Tibial nerve (tissue), 4 donors: ENCODE measurements around the gene SLC12A8. TPM values are rescaled to one million over a fixed set of nuclear protein-coding genes. Genes with fewer than 3 reads are reported as not detected.

Experiments
- DNase-seq, 2 donors: peaks; one replicate each; pipeline ENCODE4 v3.0.0-alpha.2; 2019; ENCODE audit warnings: low spot score in 2 of 2
- H3K27ac ChIP-seq, 4 donors: fragments of 200-600 bp; sonication (generic) in 3 of 4; one replicate each; pipeline ENCODE4 v1.5.1; 2017 to 2019; ENCODE audit warnings: mild to moderate bottlenecking in 1 of 4
- H3K27me3 ChIP-seq, 2 donors: fragments of 200-600 bp; sonication (generic) in 1 of 2; one replicate each; pipeline versions ENCODE4 v1.5.1 to v1.6.0; 2017 to 2019
- H3K36me3 ChIP-seq, 3 donors: fragments of 200-600 bp; sonication (generic); one replicate each; pipeline ENCODE4 v1.5.1; 2018 to 2019
- H3K4me1 ChIP-seq, 4 donors: fragments of 200-600 bp; sonication (generic) in 3 of 4; one replicate each; pipeline ENCODE4 v1.5.1; 2017 to 2019
- H3K4me3 ChIP-seq, 4 donors: fragments of 200-600 bp; sonication (generic) in 3 of 4; one replicate each; pipeline ENCODE4 v1.5.1; 2017 to 2019; ENCODE audit warnings: mild to moderate bottlenecking in 1 of 4, moderate library complexity in 1 of 4
- H3K9me3 ChIP-seq, 4 donors: fragments of 200-600 bp; sonication (generic) in 3 of 4; one replicate each; pipeline ENCODE4 v1.5.1; 2017 to 2019
- EP300 ChIP-seq, 2 donors: sonication (generic); formaldehyde crosslinking; IDR thresholded peaks; one replicate each; pipeline ENCODE4 v1.6.1; 2017; ENCODE audit warnings: antibody characterized with exemption in 2 of 2, mild to moderate bottlenecking in 1 of 2
- POLR2A ChIP-seq, 2 donors: fragments of 450-650 bp; IDR thresholded peaks; one replicate each; pipeline ENCODE4 v1.6.1; 2017; ENCODE audit warnings: antibody characterized with exemption in 2 of 2, mild to moderate bottlenecking in 2 of 2, moderate library complexity in 2 of 2
- WGBS, 2 donors: methylation state at CpG; one replicate each; pipeline ENCODE4 v1.1.5; 2018; 5-methylcytosine and 5-hydroxymethylcytosine counted together
- total RNA-seq, 4 donors: library from RNA; depleted of rRNA; stranded (reverse); fragments of >200 nt; gene quantifications; one replicate each; pipeline ENCODE4 v1.1.0, GENCODE V29; 2016
- TF ChIP-seq, protein P1 (sequence below), 5 experiments: fragments of 200-600 bp in 3 of 5; fragments of 450-650 bp in 2 of 5; sonication (generic) in 3 of 5; IDR thresholded peaks; one replicate each; pipeline ENCODE4 v1.5.1; 2016 to 2019; ENCODE audit warnings: antibody characterized with exemption in 5 of 5, mild to moderate bottlenecking in 3 of 5, moderate library complexity in 2 of 5

SLC12A8 gene
- total RNA-seq, 4 donors from 2014 or later: 0.42 to 1.5 (median 0.84) TPM

DNA sequence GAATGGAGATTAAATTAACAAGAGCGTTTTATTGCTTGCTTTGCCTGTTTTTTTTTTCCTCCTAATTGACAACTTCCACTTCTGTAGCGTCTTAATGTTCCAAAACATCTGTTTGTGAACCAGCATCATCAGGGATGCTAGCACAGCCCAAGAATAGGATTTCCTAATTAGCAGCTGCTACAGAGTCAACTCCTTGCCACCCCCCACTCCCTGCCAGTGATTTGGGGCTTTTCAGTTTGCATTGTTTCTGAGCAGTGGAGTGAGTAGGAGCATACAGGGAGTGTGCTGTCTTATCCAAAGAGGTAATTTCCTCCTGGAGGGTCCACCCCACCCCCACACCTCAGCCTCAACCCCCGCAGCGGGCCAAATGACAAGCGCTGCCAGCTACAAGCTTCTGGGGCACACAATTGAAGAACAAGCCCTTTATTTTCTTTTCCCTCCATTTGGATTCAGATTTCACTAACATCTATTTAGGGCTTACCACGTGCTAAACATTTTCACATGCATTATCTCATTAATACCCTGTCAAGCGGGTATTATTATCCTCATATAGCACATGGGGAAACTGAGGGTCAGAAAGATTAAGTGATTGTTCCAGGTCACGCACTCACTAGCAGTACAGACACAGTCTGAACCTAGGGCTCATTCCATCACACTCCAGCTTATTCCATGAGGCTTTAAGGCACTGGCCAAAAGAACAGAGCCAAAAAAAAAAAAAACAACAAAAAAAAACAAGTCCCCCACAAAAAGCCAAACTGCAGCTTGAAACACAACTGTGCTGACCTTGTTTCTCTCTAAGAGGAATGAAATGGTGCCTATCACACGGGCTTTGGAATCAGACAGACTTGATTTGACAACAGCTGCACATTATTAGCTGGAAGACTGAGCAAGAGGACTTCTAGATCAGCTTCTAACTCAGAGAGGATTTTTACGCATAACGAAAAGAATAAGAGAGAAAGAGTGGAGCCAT, 173.1 kb downstream of the SLC12A8 start:
- TF ChIP-seq POLR2A (IDR thresholded peaks at IDR 0.05) (no peak), EP300 (IDR thresholded peaks at IDR 0.05) (no peak)
- TF ChIP-seq, protein P1, sequence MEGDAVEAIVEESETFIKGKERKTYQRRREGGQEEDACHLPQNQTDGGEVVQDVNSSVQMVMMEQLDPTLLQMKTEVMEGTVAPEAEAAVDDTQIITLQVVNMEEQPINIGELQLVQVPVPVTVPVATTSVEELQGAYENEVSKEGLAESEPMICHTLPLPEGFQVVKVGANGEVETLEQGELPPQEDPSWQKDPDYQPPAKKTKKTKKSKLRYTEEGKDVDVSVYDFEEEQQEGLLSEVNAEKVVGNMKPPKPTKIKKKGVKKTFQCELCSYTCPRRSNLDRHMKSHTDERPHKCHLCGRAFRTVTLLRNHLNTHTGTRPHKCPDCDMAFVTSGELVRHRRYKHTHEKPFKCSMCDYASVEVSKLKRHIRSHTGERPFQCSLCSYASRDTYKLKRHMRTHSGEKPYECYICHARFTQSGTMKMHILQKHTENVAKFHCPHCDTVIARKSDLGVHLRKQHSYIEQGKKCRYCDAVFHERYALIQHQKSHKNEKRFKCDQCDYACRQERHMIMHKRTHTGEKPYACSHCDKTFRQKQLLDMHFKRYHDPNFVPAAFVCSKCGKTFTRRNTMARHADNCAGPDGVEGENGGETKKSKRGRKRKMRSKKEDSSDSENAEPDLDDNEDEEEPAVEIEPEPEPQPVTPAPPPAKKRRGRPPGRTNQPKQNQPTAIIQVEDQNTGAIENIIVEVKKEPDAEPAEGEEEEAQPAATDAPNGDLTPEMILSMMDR (IDR thresholded peaks at IDR 0.05): no peak
- H3K4me3 ChIP-seq: no peak overlapping the region
- DNase-seq: no peak
- peaks cover 0 to 6% (median 2%) of the 10 kb centered on the region in 4 donors for H3K9me3 ChIP-seq
- WGBS, 2 donors: 19 to 20% methylated on average over 11 of the region's 11 CpGs
- no peaks in the 10 kb centered on the region for H3K27me3 ChIP-seq
- H3K36me3 ChIP-seq: peaks cover 0 to 4% (median 0%) of the 10 kb centered on the region in 3 donors
- H3K27ac ChIP-seq: peak overlapping the region in 3 of 4 donors; percentile 31 to 76 (median 47)
- H3K4me1 ChIP-seq: peaks cover 0 to 56% (median 12%) of the 10 kb centered on the region in 4 donors

DNA sequence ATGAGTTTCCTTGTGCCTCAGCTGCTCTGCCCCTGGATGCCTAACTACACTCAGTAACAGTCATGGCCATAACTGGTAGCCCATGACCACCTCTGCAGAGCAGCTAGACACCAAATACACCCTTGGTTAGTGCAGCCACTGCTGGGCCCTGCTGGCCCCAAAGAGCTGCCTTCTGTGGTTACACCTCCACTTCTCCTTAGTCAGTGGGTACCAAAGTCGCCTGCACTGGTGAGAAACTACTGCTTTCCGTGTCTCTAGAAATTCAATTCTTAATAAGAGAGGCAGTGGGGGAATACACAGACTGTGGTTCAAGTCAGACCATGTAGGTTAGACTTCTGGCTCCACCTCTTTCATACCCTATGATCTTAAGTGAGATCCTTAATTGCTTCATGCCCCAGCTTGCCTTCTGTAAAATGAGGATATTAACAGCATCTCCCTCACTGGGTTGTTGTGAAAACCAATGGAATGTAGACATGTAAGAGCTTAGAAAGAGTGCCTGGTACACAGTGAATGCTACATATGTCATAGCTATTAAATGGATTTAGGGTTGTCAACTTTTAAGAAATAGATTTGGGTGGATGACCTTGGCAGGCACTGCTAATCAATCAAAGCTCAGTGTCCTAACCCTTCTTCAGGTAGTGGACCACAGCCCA, 174.9 kb downstream of the SLC12A8 start:
- Histone ChIP-seq H3K4me3 (no peak overlapping the region), H3K36me3 (peaks cover 0 to 4% (median 0%) of the 10 kb centered on the region in 3 donors), H3K27me3 (no peaks in the 10 kb centered on the region), H3K27ac (no peak overlapping the region), H3K4me1 (peaks cover 0 to 43% (median 7%) of the 10 kb centered on the region in 4 donors), H3K9me3 (peaks cover 0 to 6% (median 2%) of the 10 kb centered on the region in 4 donors)
- TF ChIP-seq, protein P1 (IDR thresholded peaks at IDR 0.05): no peak
- no peak for DNase-seq
- 77 to 96% methylated on average over 2 of the region's 2 CpGs for WGBS, 2 donors

DNA sequence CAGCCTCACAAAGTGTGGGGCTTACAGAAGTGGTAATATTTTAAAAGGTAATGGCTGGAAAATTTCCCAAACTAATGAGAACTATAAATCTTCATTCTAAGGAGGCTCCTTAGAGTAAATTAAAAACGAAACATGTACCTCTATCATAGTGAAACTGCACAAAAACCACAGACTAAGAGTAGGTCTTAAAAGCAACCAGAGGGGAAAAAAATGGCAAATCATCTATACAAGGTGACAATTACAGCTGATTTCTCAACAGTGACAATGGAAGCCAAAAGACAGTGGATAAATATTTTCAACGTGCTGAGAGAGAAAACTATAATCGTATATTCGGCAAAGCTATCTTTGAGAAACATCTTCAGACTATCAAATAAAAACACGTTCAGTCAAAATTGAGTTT, 177.3 kb downstream of the SLC12A8 start:
- WGBS, 2 donors: 89 to 95% methylated on average over 5 of the region's 5 CpGs
- no peak overlapping the region for H3K27ac ChIP-seq
- DNase-seq: no peak
- no peaks in the 10 kb centered on the region for H3K27me3 ChIP-seq
- H3K4me3 ChIP-seq: no peak overlapping the region
- H3K9me3 ChIP-seq: peaks cover 0 to 6% (median 2%) of the 10 kb centered on the region in 4 donors
- TF ChIP-seq EP300 (IDR thresholded peaks at IDR 0.05) (no peak), POLR2A (IDR thresholded peaks at IDR 0.05) (no peak)
- TF ChIP-seq, protein P1 (IDR thresholded peaks at IDR 0.05): no peak
- peaks cover 0 to 31% (median 8%) of the 10 kb centered on the region in 4 donors for H3K4me1 ChIP-seq
- peaks cover 0 to 4% (median 0%) of the 10 kb centered on the region in 3 donors for H3K36me3 ChIP-seq

DNA sequence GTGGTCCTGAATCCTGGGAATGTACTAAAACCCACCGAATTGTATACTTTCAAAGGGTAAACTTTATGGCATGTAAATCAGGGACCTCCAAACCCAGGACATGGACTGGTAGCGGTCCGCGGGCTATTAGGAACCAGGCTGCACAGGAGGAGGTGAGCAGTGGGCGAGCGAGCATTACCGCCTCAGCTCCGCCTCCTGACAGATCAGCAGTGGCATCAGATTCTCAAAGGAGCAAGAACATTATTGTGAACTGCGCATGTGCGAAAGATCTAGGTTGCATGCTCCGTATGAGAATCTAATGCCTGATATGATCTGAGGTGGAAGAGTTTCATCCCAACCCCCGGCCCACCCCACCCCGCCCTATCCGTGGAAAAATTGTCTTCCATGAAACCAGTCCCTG, 178.9 kb downstream of the SLC12A8 start:
- Histone ChIP-seq H3K4me3 (no peak overlapping the region), H3K9me3 (peaks cover 0 to 6% (median 2%) of the 10 kb centered on the region in 4 donors), H3K36me3 (peaks cover 0 to 9% (median 0%) of the 10 kb centered on the region in 3 donors), H3K27me3 (no peaks in the 10 kb centered on the region), H3K4me1 (peaks cover 0 to 15% (median 6%) of the 10 kb centered on the region in 4 donors), H3K27ac (no peak overlapping the region)
- DNase-seq: no peak
- no peak for TF ChIP-seq EP300 (IDR thresholded peaks at IDR 0.05)
- no peak for TF ChIP-seq POLR2A (IDR thresholded peaks at IDR 0.05)
- TF ChIP-seq, protein P1 (IDR thresholded peaks at IDR 0.05): no peak
- WGBS, 2 donors: 89 to 92% methylated on average over 14 of the region's 14 CpGs
